GM21528 (cell line): ENCODE results near the gene TAS2R20.

Source experiments
- ATAC-seq: cut with Tn5 transposase; IDR thresholded peaks from one replicate; pipeline ENCODE4 v1.9.1; 2021; ENCODE audit warnings: mild to moderate bottlenecking, moderate library complexity; ENCODE audit not compliant: unreplicated experiment, low FRiP score

Gene TAS2R20

GRCh38 chr12:10960211-10960610 is 37.9 kb downstream of the TAS2R20 start:
- no peak for ATAC-seq

GRCh38 chr12:10959804-10960203 is 38.3 kb downstream of the TAS2R20 start:
- no peak for ATAC-seq

- no peak for ATAC-seq
These were observed 40.4 kb downstream of the TAS2R20 start for GRCh38 chr12:10957741-10958140.

GRCh38 chr12:10956085-10956484 is 42.0 kb downstream of the TAS2R20 start:
- no peak for ATAC-seq

- no peak for ATAC-seq
These were observed 45.5 kb downstream of the TAS2R20 start for GRCh38 chr12:10952645-10953044.
